GM18505 (cell line): ENCODE results near the gene TSPOAP1.

Experiments
- ATAC-seq: cut with Tn5 transposase; IDR thresholded peaks from one replicate; pipeline ENCODE4 v1.9.1; 2021; ENCODE audit not compliant: unreplicated experiment
- POLR2A ChIP-seq: IDR thresholded peaks from 4 replicates; pipeline ENCODE4 v1.6.1; 2011; ENCODE audit warnings: borderline replicate concordance; ENCODE audit not compliant: insufficient read depth, insufficient read length; ENCODE audit errors: extremely low read depth

Gene TSPOAP1

GRCh38 chr17:58316260-58316960 lies 12.2 kb downstream of the TSPOAP1 start:
- TF ChIP-seq POLR2A, result no peak
- ATAC-seq, result no peak

GRCh38 chr17:58315750-58316149 lies 12.8 kb downstream of the TSPOAP1 start:
- no peak for ATAC-seq
- TF ChIP-seq POLR2A, result no peak

DNA sequence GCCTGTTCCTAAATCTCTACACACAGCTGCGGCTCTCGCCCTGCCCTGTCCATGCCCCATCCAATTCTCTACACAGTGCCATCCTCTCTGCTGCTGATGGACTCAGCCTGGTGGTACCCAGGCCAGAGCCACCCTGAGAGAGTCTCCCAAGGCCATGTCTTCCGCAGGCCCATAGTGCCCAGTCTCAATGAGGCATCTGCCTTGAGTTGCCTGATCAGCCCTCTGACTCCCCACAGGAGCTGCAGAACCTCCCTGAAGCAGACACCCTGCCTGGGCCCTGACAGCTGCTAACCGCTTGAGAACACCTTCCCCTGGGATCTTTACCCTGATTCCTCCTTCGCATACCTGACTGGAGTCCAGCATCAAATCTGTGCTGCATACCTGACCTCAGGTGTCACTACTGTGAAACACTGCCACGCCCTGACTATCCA lies 13.3 kb downstream of the TSPOAP1 start:
- no peak for TF ChIP-seq POLR2A
- ATAC-seq, result no peak

GRCh38 chr17:58314706-58315015 lies 13.9 kb downstream of the TSPOAP1 start:
- no peak for TF ChIP-seq POLR2A
- no peak for ATAC-seq

DNA sequence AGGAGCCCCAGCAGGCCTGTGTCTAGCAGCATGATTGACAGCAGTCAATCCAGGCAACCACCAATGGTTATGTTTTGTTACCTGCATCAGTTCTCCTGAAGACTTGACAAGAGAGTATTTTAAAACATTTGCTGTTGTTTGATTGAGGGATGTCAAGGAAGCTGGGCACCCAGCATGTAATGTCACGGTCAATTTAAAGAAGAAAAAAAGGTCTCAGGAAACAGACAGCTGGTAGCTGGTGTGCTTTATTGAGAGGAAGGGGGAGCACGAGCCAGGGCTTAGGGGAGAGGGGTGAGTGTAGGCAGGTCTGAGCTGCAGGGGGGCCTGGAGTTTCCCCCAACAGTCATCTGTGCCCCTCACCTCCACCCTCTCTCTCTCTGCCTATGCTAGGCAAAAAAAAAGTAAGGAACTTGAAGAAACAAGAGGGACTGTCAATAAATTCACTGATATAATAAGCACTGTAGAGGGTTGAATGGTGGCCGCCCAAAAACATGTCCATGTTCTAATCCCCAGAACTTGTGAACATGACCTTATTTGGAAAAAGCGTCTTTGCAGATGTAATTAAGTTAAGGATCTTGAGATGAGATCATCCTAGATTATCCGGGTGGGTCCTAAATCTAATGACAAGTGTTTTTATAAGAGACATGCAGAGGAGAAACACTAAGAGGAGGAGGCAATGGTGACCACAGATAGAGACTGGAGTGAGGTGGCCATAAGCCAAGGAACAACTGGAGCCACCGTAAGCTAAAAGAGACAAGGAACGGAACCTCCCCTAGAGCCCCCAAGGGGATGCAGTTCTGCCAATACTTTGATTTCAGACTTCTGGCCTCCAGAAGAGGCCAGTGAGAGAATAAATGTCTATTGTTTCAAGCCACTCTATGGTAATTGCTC lies 14.5 kb downstream of the TSPOAP1 start:
- ATAC-seq, result no peak
- no peak for TF ChIP-seq POLR2A

DNA sequence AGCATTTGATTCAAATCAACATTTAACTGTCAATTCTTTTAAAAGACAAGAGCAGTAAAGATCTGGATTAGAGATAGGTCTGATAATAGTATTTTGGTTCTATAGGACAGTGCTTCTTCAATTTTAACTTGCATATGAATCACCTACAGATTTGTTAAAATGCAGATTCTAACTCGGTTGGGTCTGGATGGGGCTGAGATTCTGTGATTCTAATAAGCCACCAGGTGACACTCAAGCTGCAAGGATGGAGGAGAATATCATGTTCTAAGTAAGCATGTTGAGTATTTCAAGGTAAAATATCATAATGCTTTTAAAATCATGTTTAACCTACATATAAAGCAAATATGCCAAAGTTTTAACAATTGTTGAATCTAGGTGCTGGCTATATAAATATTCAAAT lies 15.8 kb downstream of the TSPOAP1 start:
- no peak for TF ChIP-seq POLR2A
- ATAC-seq, result no peak

- no peak for ATAC-seq
- no peak for TF ChIP-seq POLR2A
Measured at GRCh38 chr17:58312021-58312630, 16.5 kb downstream of the TSPOAP1 start.

- no peak for TF ChIP-seq POLR2A
- no peak for ATAC-seq
Measured at GRCh38 chr17:58311429-58311894, 17.1 kb downstream of the TSPOAP1 start.

- TF ChIP-seq POLR2A, result no peak
- no peak for ATAC-seq
Measured at GRCh38 chr17:58310511-58311428, 17.8 kb downstream of the TSPOAP1 start.

- no peak for TF ChIP-seq POLR2A
- ATAC-seq, result no peak
Measured at GRCh38 chr17:58309918-58310259, 18.7 kb downstream of the TSPOAP1 start.

- TF ChIP-seq POLR2A, result no peak
- no peak for ATAC-seq
Measured at GRCh38 chr17:58308985-58309917, 19.3 kb downstream of the TSPOAP1 start.
